Astrocyte (in vitro differentiated cells and primary cell): ENCODE results near the gene ARHGEF40. TPM values are rescaled to one million over a fixed set of nuclear protein-coding genes. Genes with fewer than 3 reads are reported as not detected.

Source experiments
- DNase-seq: peaks from one replicate; pipeline ENCODE4 v3.0.0-alpha.2; 2010; ENCODE audit warnings: low read depth
- FAIRE-seq: peaks from 2 replicates; lab custom pipeline; 2011; peaks lifted over from hg19 to GRCh38; lab: Jason Lieb, UNC
- H2AFZ ChIP-seq: 2 replicates; pipeline ENCODE4 v1.6.0; 2012; ENCODE audit warnings: low read depth, low read length, inconsistent platforms
- H3K27ac ChIP-seq: 2 replicates; pipeline ENCODE4 v1.5.1; 2011; ENCODE audit warnings: low read depth, low read length, inconsistent platforms
- H3K27me3 ChIP-seq: 2 replicates; pipeline ENCODE4 v1.6.0; 2011; ENCODE audit warnings: low read length, inconsistent platforms; ENCODE audit not compliant: insufficient read depth
- H3K36me3 ChIP-seq: 2 replicates; pipeline ENCODE4 v1.5.1; 2011; ENCODE audit warnings: low read length, inconsistent platforms; ENCODE audit not compliant: insufficient read depth
- H3K4me1 ChIP-seq: 2 replicates; pipeline ENCODE4 v1.5.1; 2011; ENCODE audit warnings: low read length, inconsistent platforms; ENCODE audit not compliant: insufficient read depth
- H3K4me2 ChIP-seq: 2 replicates; pipeline ENCODE4 v1.6.0; 2012; ENCODE audit warnings: low read length, inconsistent platforms
- H3K4me3 ChIP-seq: 2 replicates; pipeline ENCODE4 v1.5.1; 2011; ENCODE audit warnings: low read depth, mild to moderate bottlenecking, low read length, inconsistent platforms; ENCODE audit not compliant: insufficient read depth
- H3K79me2 ChIP-seq: 2 replicates; pipeline ENCODE4 v1.6.0; 2012; ENCODE audit warnings: mild to moderate bottlenecking, low read length, inconsistent platforms; ENCODE audit not compliant: insufficient read depth
- H3K9ac ChIP-seq: 2 replicates; pipeline ENCODE4 v1.6.0; 2012; ENCODE audit warnings: mild to moderate bottlenecking, low read length, inconsistent platforms
- H3K9me3 ChIP-seq: 2 replicates; pipeline ENCODE4 v1.5.1; 2012; ENCODE audit warnings: low read depth, mild to moderate bottlenecking, low read length, inconsistent platforms; ENCODE audit not compliant: insufficient read depth
- H4K20me1 ChIP-seq: 2 replicates; pipeline ENCODE4 v1.6.0; 2012; ENCODE audit warnings: low read length, inconsistent platforms; ENCODE audit not compliant: insufficient read depth
- H3K27ac Mint-ChIP-seq: one replicate; pipeline ENCODE4 v1.8.0; 2021; ENCODE audit warnings: mild to moderate bottlenecking, mixed read lengths; ENCODE audit not compliant: unreplicated experiment
- H3K27me3 Mint-ChIP-seq: one replicate; pipeline ENCODE4 v1.8.0; 2021; ENCODE audit warnings: low read depth, mixed read lengths; ENCODE audit not compliant: unreplicated experiment
- H3K36me3 Mint-ChIP-seq: one replicate; pipeline ENCODE4 v1.8.0; 2021; ENCODE audit warnings: low read depth, mixed read lengths; ENCODE audit not compliant: unreplicated experiment
- H3K4me1 Mint-ChIP-seq: one replicate; pipeline ENCODE4 v1.8.0; 2021; ENCODE audit warnings: low read depth, mixed read lengths; ENCODE audit not compliant: unreplicated experiment
- H3K4me3 Mint-ChIP-seq: one replicate; pipeline ENCODE4 v1.8.0; 2021; ENCODE audit warnings: mild to moderate bottlenecking, moderate library complexity, mixed read lengths; ENCODE audit not compliant: unreplicated experiment
- H3K9me3 Mint-ChIP-seq: one replicate; pipeline ENCODE4 v1.8.0; 2021; ENCODE audit warnings: mild to moderate bottlenecking, mixed read lengths; ENCODE audit not compliant: unreplicated experiment
- EZH2 ChIP-seq: IDR thresholded peaks from 2 replicates; pipeline ENCODE4 v1.6.1; 2012; ENCODE audit warnings: mild to moderate bottlenecking, low read length, inconsistent platforms; ENCODE audit not compliant: insufficient read depth
- total RNA-seq: library from RNA; stranded (reverse); gene quantifications from 2 replicates; pipeline ENCODE4 v1.2.1, GENCODE V29; 2021
- TF ChIP-seq, protein P1 (sequence below): IDR thresholded peaks from 2 replicates; pipeline ENCODE4 v1.5.1; 2011; ENCODE audit warnings: low read depth, mild to moderate bottlenecking, inconsistent platforms, low read length, moderate library complexity; ENCODE audit not compliant: insufficient read depth

ARHGEF40 gene
- total RNA-seq, 1 donor from 2014 or later = 99.9 TPM

DNA sequence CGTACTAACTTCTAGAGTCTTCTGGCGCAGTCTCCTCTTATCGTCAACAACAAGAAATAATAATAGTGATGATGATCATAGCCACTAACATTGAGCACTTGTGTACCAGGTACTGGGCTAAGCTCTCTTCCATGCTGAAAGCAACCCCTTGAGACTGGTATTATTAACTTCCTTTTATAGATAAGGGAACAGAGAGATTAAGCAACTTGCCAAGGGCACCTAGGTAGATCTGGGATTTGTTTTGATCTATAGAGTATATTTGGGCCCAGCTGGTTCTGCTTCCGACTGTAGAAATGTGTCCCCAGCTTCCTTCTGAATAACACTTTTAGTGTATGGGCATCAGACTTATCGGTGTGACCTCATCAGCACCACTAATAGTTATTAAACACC, 29.5 kb downstream of the ARHGEF40 start:
- Histone ChIP-seq H3K9me3 (no peaks in the 10 kb centered on the region), H3K27ac (no peak overlapping the region), H3K9ac (no peak overlapping the region), H3K27me3 (peaks cover 8% of the 10 kb centered on the region), H3K4me2 (peak overlapping the region; percentile 96), H3K4me1 (peaks cover 19% of the 10 kb centered on the region), H4K20me1 (peaks cover 15% of the 10 kb centered on the region), H2AFZ (no peak overlapping the region), H3K36me3 (no peaks in the 10 kb centered on the region), H3K4me3 (no peak overlapping the region), H3K79me2 (no peaks in the 10 kb centered on the region)
- H3K27ac Mint-ChIP-seq = peak overlapping the region; percentile 35
- TF ChIP-seq, protein P1, sequence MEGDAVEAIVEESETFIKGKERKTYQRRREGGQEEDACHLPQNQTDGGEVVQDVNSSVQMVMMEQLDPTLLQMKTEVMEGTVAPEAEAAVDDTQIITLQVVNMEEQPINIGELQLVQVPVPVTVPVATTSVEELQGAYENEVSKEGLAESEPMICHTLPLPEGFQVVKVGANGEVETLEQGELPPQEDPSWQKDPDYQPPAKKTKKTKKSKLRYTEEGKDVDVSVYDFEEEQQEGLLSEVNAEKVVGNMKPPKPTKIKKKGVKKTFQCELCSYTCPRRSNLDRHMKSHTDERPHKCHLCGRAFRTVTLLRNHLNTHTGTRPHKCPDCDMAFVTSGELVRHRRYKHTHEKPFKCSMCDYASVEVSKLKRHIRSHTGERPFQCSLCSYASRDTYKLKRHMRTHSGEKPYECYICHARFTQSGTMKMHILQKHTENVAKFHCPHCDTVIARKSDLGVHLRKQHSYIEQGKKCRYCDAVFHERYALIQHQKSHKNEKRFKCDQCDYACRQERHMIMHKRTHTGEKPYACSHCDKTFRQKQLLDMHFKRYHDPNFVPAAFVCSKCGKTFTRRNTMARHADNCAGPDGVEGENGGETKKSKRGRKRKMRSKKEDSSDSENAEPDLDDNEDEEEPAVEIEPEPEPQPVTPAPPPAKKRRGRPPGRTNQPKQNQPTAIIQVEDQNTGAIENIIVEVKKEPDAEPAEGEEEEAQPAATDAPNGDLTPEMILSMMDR = no peak
- no peak for TF ChIP-seq EZH2
- H3K36me3 Mint-ChIP-seq = no peaks in the 10 kb centered on the region
- H3K27me3 Mint-ChIP-seq = no peaks in the 10 kb centered on the region
- no peaks in the 10 kb centered on the region for H3K9me3 Mint-ChIP-seq
- DNase-seq (no peak), FAIRE-seq (no peak)
- H3K4me3 Mint-ChIP-seq = peak overlapping the region; percentile 83
- peaks cover 55% of the 10 kb centered on the region for H3K4me1 Mint-ChIP-seq

DNA sequence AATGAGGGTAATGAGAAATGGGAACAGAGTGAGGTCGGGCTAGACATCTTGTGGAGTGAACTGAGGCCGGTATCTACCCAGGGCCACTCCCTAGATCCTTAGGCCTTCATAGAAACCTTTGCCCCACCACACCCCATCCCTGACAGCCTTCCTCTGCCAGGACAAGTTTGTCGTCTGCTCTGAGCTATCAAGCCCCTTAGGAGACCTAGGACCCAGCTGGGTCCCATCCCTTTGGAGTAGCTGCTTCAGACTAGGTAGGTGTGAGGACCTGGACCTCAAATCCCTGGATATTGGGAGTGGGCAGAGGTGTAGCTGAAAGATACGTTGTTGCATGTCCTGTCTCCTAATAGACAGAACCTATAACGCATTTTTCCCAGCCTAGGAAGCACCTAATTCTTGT, 30.8 kb downstream of the ARHGEF40 start, which contains the start of gene TMEM253:
TSS of gene TMEM253 (plus strand) at position 136 of the 400 bp plus-strand sequence. CDS start 278 bp downstream, outside the sequence.
- Histone ChIP-seq H3K27me3 (peaks cover 8% of the 10 kb centered on the region), H3K9me3 (no peaks in the 10 kb centered on the region), H3K4me1 (peaks cover 19% of the 10 kb centered on the region), H3K79me2 (no peaks in the 10 kb centered on the region), H3K9ac (no peak within 1 kb of the TSS), H3K4me2 (no peak within 1 kb of the TSS), H3K36me3 (no peaks in the 10 kb centered on the region), H2AFZ (no peak within 1 kb of the TSS), H3K27ac (no peak within 1 kb of the TSS), H3K4me3 (no peak within 1 kb of the TSS), H4K20me1 (peaks cover 7% of the 10 kb centered on the region)
- Mint-ChIP-seq H3K27ac (peak within 1 kb of the TSS; percentile 18), H3K36me3 (no peaks in the 10 kb centered on the region), H3K27me3 (no peaks in the 10 kb centered on the region), H3K4me3 (peak within 1 kb of the TSS; percentile 83), H3K9me3 (no peaks in the 10 kb centered on the region), H3K4me1 (peaks cover 51% of the 10 kb centered on the region)
- DNase-seq (no peak), FAIRE-seq (no peak)
- TF ChIP-seq, protein P1 = no peak
- TF ChIP-seq EZH2 = no peak

DNA sequence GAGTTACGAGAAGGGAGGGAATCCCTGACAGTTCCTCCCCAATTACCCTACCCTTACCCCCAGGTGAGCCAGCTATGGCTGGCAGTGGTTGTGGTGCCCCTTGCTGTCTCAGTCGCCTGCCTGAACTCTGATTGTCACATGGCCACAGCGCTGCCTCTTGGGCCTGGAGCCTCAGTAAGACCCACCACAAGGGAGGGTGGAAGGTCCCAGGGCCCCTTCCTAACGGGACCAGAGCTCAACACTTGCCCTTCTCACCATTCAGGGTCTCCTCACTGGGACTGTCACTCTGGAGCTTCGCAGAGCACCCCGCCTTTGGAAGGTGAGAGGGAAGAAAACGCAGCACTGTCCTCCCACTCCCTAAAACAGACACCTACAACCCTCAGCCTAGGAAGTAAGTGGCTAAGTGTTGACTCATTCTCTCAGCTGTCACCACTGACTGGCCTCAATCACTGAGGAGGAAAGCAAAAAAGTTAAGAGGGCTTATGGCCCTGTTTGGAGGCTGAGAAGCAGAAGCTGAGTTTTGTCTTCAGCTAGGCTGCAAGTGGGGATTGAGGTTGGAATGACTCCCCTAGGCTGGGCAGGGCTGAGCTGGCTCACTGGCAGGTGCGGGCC, 31.8 kb downstream of the ARHGEF40 start:
- peaks cover 52% of the 10 kb centered on the region for H3K4me1 Mint-ChIP-seq
- peak overlapping the region; percentile 97 for H3K4me3 Mint-ChIP-seq
- H3K27ac Mint-ChIP-seq = peak overlapping the region; percentile 18

More for the DNA sequence above, 31.8 kb downstream of the ARHGEF40 start:
- Histone ChIP-seq H3K4me2 (no peak overlapping the region), H3K27ac (no peak overlapping the region), H3K4me3 (no peak overlapping the region), H3K9ac (no peak overlapping the region), H3K36me3 (no peaks in the 10 kb centered on the region), H4K20me1 (no peaks in the 10 kb centered on the region), H3K27me3 (peaks cover 8% of the 10 kb centered on the region), H3K9me3 (no peaks in the 10 kb centered on the region), H3K79me2 (no peaks in the 10 kb centered on the region), H3K4me1 (peaks cover 27% of the 10 kb centered on the region), H2AFZ (no peak overlapping the region)
- TF ChIP-seq EZH2 = no peak
- TF ChIP-seq, protein P1 = no peak
- FAIRE-seq = no peak
- H3K9me3 Mint-ChIP-seq = no peaks in the 10 kb centered on the region
- no peak for DNase-seq
- H3K27me3 Mint-ChIP-seq = no peaks in the 10 kb centered on the region
- H3K36me3 Mint-ChIP-seq = no peaks in the 10 kb centered on the region
